HTR-8/SVneo (cell line): ENCODE results near the gene SPTBN1.

Experiments
- DNase-seq: peaks from one replicate; pipeline ENCODE4 v3.0.0; 2011; ENCODE audit warnings: low spot score, mixed read lengths; ENCODE audit not compliant: insufficient read length
- FAIRE-seq: peaks from 2 replicates; lab custom pipeline; 2011; peaks lifted over from hg19 to GRCh38; lab: Jason Lieb, UNC

Gene SPTBN1

GRCh38 chr2:54658564-54659071 lies 202.5 kb downstream of the SPTBN1 start:
- FAIRE-seq, result no peak
- DNase-seq, result no peak

- FAIRE-seq (no peak), DNase-seq (no peak)
These were observed 203.4 kb downstream of the SPTBN1 start for GRCh38 chr2:54659527-54659926.

GRCh38 chr2:54660752-54661151 lies 204.6 kb downstream of the SPTBN1 start:
- DNase-seq (no peak), FAIRE-seq (no peak)

- no peak for DNase-seq
- FAIRE-seq, result no peak
These were observed 207.4 kb downstream of the SPTBN1 start for GRCh38 chr2:54663424-54664030.

- DNase-seq (no peak), FAIRE-seq (no peak)
These were observed 208.2 kb downstream of the SPTBN1 start for GRCh38 chr2:54664238-54664786.

- peak; percentile 23 for DNase-seq
- no peak for FAIRE-seq
These were observed 209.3 kb downstream of the SPTBN1 start for GRCh38 chr2:54665436-54665856.

GRCh38 chr2:54666131-54666633 lies 210.1 kb downstream of the SPTBN1 start:
- DNase-seq, result peak; percentile 29
- FAIRE-seq, result no peak

- no peak for FAIRE-seq
- no peak for DNase-seq
These were observed 210.6 kb downstream of the SPTBN1 start for GRCh38 chr2:54666634-54667265.

GRCh38 chr2:54667266-54667639 lies 211.1 kb downstream of the SPTBN1 start:
- DNase-seq (no peak), FAIRE-seq (no peak)

GRCh38 chr2:54667726-54668650 lies 211.9 kb downstream of the SPTBN1 start:
- no peak for DNase-seq
- no peak for FAIRE-seq

- DNase-seq (no peak), FAIRE-seq (no peak)
These were observed 212.6 kb downstream of the SPTBN1 start for GRCh38 chr2:54668711-54669110.

- FAIRE-seq, result no peak
- peak; percentile 56 for DNase-seq
These were observed 213.8 kb downstream of the SPTBN1 start for GRCh38 chr2:54669677-54670484.

GRCh38 chr2:54670485-54671009 lies 214.4 kb downstream of the SPTBN1 start:
- DNase-seq (no peak), FAIRE-seq (peak; percentile 59)

- FAIRE-seq (no peak), DNase-seq (no peak)
These were observed 214.9 kb downstream of the SPTBN1 start for GRCh38 chr2:54671010-54671409.

GRCh38 chr2:54671875-54672589 lies 215.9 kb downstream of the SPTBN1 start:
- FAIRE-seq (no peak), DNase-seq (no peak)

- DNase-seq, result no peak
- FAIRE-seq, result no peak
These were observed 216.7 kb downstream of the SPTBN1 start for GRCh38 chr2:54672590-54673456.

GRCh38 chr2:54673501-54673998 lies 217.4 kb downstream of the SPTBN1 start:
- DNase-seq, result no peak
- no peak for FAIRE-seq

- DNase-seq (no peak), FAIRE-seq (no peak)
These were observed 219.2 kb downstream of the SPTBN1 start for GRCh38 chr2:54675281-54675680.
